ENCODE results near the gene RAP1A.
"Not testable (repeated sequence)": the region's sequence is repeated elsewhere in the genome, so short reads cannot be mapped to it uniquely, and the experiment has no call there.

Gene RAP1A

GRCh38 chr1:111605576-111605975 is 14.0 kb upstream of the RAP1A start:
- Histone ChIP-seq H3K79me2 (ENCODE audit: insufficient read depth, low read depth) (no peaks in the 10 kb centered on the region), H3K27ac (peak overlapping the region; percentile 93), H3K27me3 (ENCODE audit: insufficient read depth, low read depth) (no peaks in the 10 kb centered on the region), H3K4me2 (peak overlapping the region; percentile 69), H2AFZ (ENCODE audit: low read depth) (peak overlapping the region; percentile 30), H3K4me3 (IDR thresholded peaks at IDR 0.05; ENCODE audit: insufficient read depth, low read depth, low read length) (no peak overlapping the region), H3K9ac (peak overlapping the region; percentile 9; the same call in 1 of the 2 replicates), H4K20me1 (ENCODE audit: insufficient read depth) (no peaks in the 10 kb centered on the region), H3K36me3 (ENCODE audit: insufficient read depth) (no peaks in the 10 kb centered on the region), H3K4me1 (ENCODE audit: low read depth, poor library complexity, severe bottlenecking) (peaks cover 60% of the 10 kb centered on the region)
- TF ChIP-seq CTCF (conservative IDR thresholded peaks at IDR 0.05; ENCODE audit: low read depth, low read length), result no peak

DNA sequence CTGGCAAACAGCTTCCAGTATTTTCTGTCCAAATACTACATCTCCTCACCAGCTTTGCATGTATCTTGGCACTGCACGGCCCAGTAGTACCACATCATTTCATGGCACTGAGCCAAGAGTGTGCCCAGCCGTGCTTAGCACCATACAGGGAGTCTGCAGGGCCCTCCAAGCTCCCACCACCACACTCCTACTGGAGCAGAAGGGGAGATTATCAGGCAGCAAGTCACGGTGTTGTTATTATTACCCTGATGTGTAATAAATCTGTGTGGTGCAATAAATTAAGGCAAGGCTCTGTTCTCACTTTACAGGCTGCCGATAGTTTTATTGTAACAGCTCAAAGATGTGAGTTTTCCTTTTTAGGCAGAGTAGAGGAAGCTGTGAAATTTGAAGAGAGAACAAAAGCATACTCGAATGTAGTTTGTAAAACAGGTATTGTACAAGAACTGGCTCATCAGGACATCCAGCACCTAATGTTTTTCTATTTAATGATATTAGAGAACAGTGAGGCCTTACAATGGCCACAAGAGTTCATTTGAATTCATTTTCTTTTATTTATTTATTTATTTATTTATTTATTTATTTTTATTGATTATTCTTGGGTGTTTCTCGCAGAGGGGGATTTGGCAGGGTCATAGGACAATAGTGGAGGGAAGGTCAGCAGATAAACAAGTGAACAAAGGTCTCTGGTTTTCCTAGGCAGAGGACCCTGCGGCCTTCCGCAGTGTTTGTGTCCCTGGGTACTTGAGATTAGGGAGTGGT is 13.0 kb upstream of the RAP1A start:
- Histone ChIP-seq H3K27ac (peak overlapping the region; percentile 93), H3K4me1 (ENCODE audit: low read depth, poor library complexity, severe bottlenecking) (peaks cover 52% of the 10 kb centered on the region), H2AFZ (ENCODE audit: low read depth) (0 out of 2 replicates have a peak overlapping the region, but pooled peaks have one; percentile 30)
- not testable (repeated sequence) for H3K9ac ChIP-seq; H3K4me2 ChIP-seq; H3K27me3 ChIP-seq (ENCODE audit: insufficient read depth, low read depth); H3K4me3 ChIP-seq (IDR thresholded peaks at IDR 0.05; ENCODE audit: insufficient read depth, low read depth, low read length); H3K79me2 ChIP-seq (ENCODE audit: insufficient read depth, low read depth); H3K36me3 ChIP-seq (ENCODE audit: insufficient read depth); H4K20me1 ChIP-seq (ENCODE audit: insufficient read depth)

- not testable (repeated sequence) for H3K27me3 ChIP-seq (ENCODE audit: insufficient read depth, low read depth); H3K4me3 ChIP-seq (IDR thresholded peaks at IDR 0.05; ENCODE audit: insufficient read depth, low read depth, low read length); H3K79me2 ChIP-seq (ENCODE audit: insufficient read depth, low read depth); H3K36me3 ChIP-seq (ENCODE audit: insufficient read depth); H4K20me1 ChIP-seq (ENCODE audit: insufficient read depth); H3K4me2 ChIP-seq; H3K9ac ChIP-seq; H2AFZ ChIP-seq (ENCODE audit: low read depth); H3K27ac ChIP-seq
- peaks cover 33% of the 10 kb centered on the region for H3K4me1 ChIP-seq (ENCODE audit: low read depth, poor library complexity, severe bottlenecking)
These were observed 11.1 kb upstream of the RAP1A start for GRCh38 chr1:111608528-111608927.

DNA sequence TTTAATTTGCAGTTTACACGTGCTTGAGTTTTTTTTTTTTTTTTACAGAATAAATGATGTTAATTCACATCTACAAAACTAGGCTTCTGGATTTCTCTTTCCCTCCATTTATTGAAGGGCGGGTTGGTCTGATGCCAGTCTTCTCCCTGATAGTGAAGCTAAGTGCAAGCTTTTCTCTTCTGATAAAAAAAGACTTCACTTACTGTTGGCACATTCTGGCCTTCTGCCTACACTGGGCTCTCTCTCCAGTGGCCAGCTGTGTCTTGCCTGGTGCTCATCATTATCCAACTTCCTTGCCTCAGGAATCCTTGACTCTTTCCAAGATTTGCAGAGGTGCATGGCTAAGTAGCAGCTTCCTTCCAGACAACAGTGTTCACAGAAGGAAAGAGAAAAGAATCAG is 7.6 kb upstream of the RAP1A start:
- H3K27me3 ChIP-seq (ENCODE audit: insufficient read depth, low read depth), result no peaks in the 10 kb centered on the region
- no peaks in the 10 kb centered on the region for H4K20me1 ChIP-seq (ENCODE audit: insufficient read depth)
- no peak overlapping the region for H2AFZ ChIP-seq (ENCODE audit: low read depth)
- no peak overlapping the region for H3K27ac ChIP-seq
- H3K36me3 ChIP-seq (ENCODE audit: insufficient read depth), result no peaks in the 10 kb centered on the region
- H3K4me1 ChIP-seq (ENCODE audit: low read depth, poor library complexity, severe bottlenecking), result peaks cover 23% of the 10 kb centered on the region
- H3K4me2 ChIP-seq, result no peak overlapping the region
- TF ChIP-seq CTCF (conservative IDR thresholded peaks at IDR 0.05; ENCODE audit: low read depth, low read length), result no peak
- no peak overlapping the region for H3K9ac ChIP-seq
- no peak overlapping the region for H3K4me3 ChIP-seq (IDR thresholded peaks at IDR 0.05; ENCODE audit: insufficient read depth, low read depth, low read length)
- H3K79me2 ChIP-seq (ENCODE audit: insufficient read depth, low read depth), result no peaks in the 10 kb centered on the region

GRCh38 chr1:111615870-111616715 is 3.5 kb upstream of the RAP1A start:
- H3K4me3 ChIP-seq (IDR thresholded peaks at IDR 0.05; ENCODE audit: insufficient read depth, low read depth, low read length), result no peak overlapping the region
- peaks cover 8% of the 10 kb centered on the region for H3K79me2 ChIP-seq (ENCODE audit: insufficient read depth, low read depth)
- H3K27me3 ChIP-seq (ENCODE audit: insufficient read depth, low read depth), result no peaks in the 10 kb centered on the region
- H2AFZ ChIP-seq (ENCODE audit: low read depth), result peak overlapping the region; percentile 56
- H3K4me1 ChIP-seq (ENCODE audit: low read depth, poor library complexity, severe bottlenecking), result peaks cover 45% of the 10 kb centered on the region
- peak overlapping the region; percentile 72 for H3K4me2 ChIP-seq
- H3K9ac ChIP-seq, result peak overlapping the region; percentile 45; the same call in 1 of the 2 replicates
- no peaks in the 10 kb centered on the region for H4K20me1 ChIP-seq (ENCODE audit: insufficient read depth)
- TF ChIP-seq CTCF (conservative IDR thresholded peaks at IDR 0.05; ENCODE audit: low read depth, low read length), result no peak
- no peaks in the 10 kb centered on the region for H3K36me3 ChIP-seq (ENCODE audit: insufficient read depth)
- H3K27ac ChIP-seq, result peak overlapping the region; percentile 86

All from KMS-11 (cell line).